Measurements from ENCODE around the gene MBNL2.

DNA sequence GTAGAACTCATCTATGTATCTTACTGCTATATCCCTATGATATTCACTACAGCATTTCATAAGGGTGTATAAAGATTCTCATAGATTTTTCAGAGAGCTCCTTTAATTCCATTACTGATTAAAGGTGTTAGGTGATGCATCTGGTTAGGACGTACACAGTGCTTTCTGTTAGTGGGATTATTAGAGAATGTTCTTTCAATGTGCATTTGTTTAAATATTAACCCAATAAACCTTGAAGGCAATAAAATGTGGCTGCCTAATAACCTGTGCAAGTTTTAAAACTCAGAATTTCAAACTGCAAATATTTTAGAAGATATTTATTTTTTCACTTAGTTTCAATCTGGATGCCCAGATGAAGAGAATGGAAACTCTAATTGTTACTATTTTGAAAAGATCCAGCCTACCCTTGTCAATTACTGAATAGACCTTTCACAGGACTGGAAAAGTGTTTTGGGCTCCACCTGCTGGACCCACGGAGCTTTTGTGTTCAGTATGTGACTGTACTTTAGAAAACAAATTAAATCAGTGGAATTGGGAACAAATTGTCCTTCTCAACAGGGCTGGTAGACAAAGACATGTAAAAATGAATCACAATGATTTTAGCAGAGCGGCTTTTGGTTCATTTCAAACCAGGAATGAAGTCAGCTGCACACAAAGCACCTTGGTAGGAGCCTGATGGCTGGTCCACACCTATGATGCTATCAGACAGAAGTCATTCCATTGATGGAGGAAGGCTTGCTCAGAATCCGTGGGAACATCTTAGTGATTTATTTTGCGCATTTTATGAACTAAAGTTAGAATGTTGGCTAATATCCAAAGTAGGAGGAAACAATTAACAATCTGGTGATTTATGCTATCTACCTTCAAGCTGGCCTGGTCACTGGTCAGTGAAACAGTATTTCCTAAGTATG is 122.4 kb downstream of the MBNL2 start:
- TF ChIP-seq, protein P1, sequence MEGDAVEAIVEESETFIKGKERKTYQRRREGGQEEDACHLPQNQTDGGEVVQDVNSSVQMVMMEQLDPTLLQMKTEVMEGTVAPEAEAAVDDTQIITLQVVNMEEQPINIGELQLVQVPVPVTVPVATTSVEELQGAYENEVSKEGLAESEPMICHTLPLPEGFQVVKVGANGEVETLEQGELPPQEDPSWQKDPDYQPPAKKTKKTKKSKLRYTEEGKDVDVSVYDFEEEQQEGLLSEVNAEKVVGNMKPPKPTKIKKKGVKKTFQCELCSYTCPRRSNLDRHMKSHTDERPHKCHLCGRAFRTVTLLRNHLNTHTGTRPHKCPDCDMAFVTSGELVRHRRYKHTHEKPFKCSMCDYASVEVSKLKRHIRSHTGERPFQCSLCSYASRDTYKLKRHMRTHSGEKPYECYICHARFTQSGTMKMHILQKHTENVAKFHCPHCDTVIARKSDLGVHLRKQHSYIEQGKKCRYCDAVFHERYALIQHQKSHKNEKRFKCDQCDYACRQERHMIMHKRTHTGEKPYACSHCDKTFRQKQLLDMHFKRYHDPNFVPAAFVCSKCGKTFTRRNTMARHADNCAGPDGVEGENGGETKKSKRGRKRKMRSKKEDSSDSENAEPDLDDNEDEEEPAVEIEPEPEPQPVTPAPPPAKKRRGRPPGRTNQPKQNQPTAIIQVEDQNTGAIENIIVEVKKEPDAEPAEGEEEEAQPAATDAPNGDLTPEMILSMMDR (conservative IDR thresholded peaks at IDR 0.05; ENCODE audit: low read depth, low read length), result peak; percentile 68
- no peak for TF ChIP-seq BHLHE40 (IDR thresholded peaks at IDR 0.05; ENCODE audit: low read depth, low read length)
- no peak for TF ChIP-seq MXI1 (IDR thresholded peaks at IDR 0.05; ENCODE audit: borderline replicate concordance, low read depth, low read length)
- no peak for TF ChIP-seq RCOR1 (IDR thresholded peaks at IDR 0.05; ENCODE audit: insufficient replicate concordance, low read length)
- no peak for TF ChIP-seq POLR2A (IDR thresholded peaks at IDR 0.05; ENCODE audit: low read depth, low read length)
- TF ChIP-seq, protein P2, sequence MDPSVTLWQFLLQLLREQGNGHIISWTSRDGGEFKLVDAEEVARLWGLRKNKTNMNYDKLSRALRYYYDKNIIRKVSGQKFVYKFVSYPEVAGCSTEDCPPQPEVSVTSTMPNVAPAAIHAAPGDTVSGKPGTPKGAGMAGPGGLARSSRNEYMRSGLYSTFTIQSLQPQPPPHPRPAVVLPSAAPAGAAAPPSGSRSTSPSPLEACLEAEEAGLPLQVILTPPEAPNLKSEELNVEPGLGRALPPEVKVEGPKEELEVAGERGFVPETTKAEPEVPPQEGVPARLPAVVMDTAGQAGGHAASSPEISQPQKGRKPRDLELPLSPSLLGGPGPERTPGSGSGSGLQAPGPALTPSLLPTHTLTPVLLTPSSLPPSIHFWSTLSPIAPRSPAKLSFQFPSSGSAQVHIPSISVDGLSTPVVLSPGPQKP (IDR thresholded peaks at IDR 0.05; ENCODE audit: borderline replicate concordance, low read depth, low read length), result no peak
- TF ChIP-seq CEBPB (IDR thresholded peaks at IDR 0.05; ENCODE audit: low read depth, low read length), result no peak

All from IMR-90 (cell line).